Activated CD4-positive, alpha-beta T cell treated with anti-CD3 and anti-CD28 coated beads, Interleukin-2, amount 50 U/mL, for 16 hours (primary cell): ENCODE data around the gene FRYL.
"Not testable (repeated sequence)": the region's sequence is repeated elsewhere in the genome, so short reads cannot be mapped to it uniquely, and the experiment has no call there.

Experiments used
- DNase-seq: peaks from one replicate; pipeline ENCODE4 v3.0.0-alpha.2; 2020

The FRYL gene

GRCh38 chr4:48779998-48780864 lies at the start of gene FRYL:
Gene FRYL (minus strand): TSS chr4:48780279. CDS start chr4:48634410, 145,869 bp downstream.
- DNase-seq: peak; percentile 100

GRCh38 chr4:48827622-48828021 lies 47.5 kb upstream of the FRYL start:
- no peak for DNase-seq

- not testable (repeated sequence) for DNase-seq
Observed at GRCh38 chr4:48821431-48821830, 41.4 kb upstream of the FRYL start.

- DNase-seq: no peak
Observed at GRCh38 chr4:48816971-48817370, 36.9 kb upstream of the FRYL start.

- DNase-seq: not testable (repeated sequence)
Observed at GRCh38 chr4:48816297-48816696, 36.2 kb upstream of the FRYL start.

- DNase-seq: no peak
Observed at GRCh38 chr4:48815483-48815882, 35.4 kb upstream of the FRYL start.

GRCh38 chr4:48813964-48814363 lies 33.9 kb upstream of the FRYL start:
- no peak for DNase-seq

- DNase-seq: no peak
Observed at GRCh38 chr4:48812866-48813265, 32.8 kb upstream of the FRYL start.

GRCh38 chr4:48804584-48805301 lies 24.7 kb upstream of the FRYL start:
- DNase-seq: no peak

GRCh38 chr4:48801016-48801715 lies 21.1 kb upstream of the FRYL start:
- DNase-seq: no peak

GRCh38 chr4:48800155-48800554 lies 20.1 kb upstream of the FRYL start:
- DNase-seq: not testable (repeated sequence)

- DNase-seq: no peak
Observed at GRCh38 chr4:48799157-48799556, 19.1 kb upstream of the FRYL start.

GRCh38 chr4:48798117-48798516 lies 18.0 kb upstream of the FRYL start:
- DNase-seq: no peak

- no peak for DNase-seq
Observed at GRCh38 chr4:48796927-48797679, 17.0 kb upstream of the FRYL start.

- DNase-seq: no peak
Observed at GRCh38 chr4:48796191-48796926, 16.3 kb upstream of the FRYL start.

GRCh38 chr4:48795108-48795507 lies 15.0 kb upstream of the FRYL start:
- DNase-seq: no peak

- DNase-seq: no peak
Observed at GRCh38 chr4:48792348-48793006, 12.4 kb upstream of the FRYL start.

- no peak for DNase-seq
Observed at GRCh38 chr4:48791313-48791712, 11.2 kb upstream of the FRYL start.

- no peak for DNase-seq
Observed at GRCh38 chr4:48790561-48790960, 10.5 kb upstream of the FRYL start.

GRCh38 chr4:48787056-48787455 lies 7.0 kb upstream of the FRYL start:
- no peak for DNase-seq

- DNase-seq: no peak
Observed at GRCh38 chr4:48786549-48786948, 6.5 kb upstream of the FRYL start.
